GM12878 (cell line): ENCODE data around the gene ANO2. TPM values are rescaled to one million over a fixed set of nuclear protein-coding genes. Genes with fewer than 3 reads are reported as not detected.

Source experiments
- ATAC-seq: fragments of 200-7000 bp; cut with Tn5 transposase; 3 replicates; pipeline ENCODE4 v1.9.1; 2020; ENCODE audit warnings: mild to moderate bottlenecking, moderate library complexity
- BruUV-seq: library from RNA; stranded (reverse); fragments of 400-500 nt; replicated peaks from 2 replicates; lab custom pipeline; 2021; lab: Mats Ljungman, UMichigan
- CTCF ChIA-PET: fragments of 300-600 bp; sonication (Branson Sonifier 250); formaldehyde crosslinking; extraction: SDS; loops from one replicate; lab custom pipeline; 2021; ENCODE audit warnings: inconsistent platforms; lab: Yijun Ruan, JAX
- POLR2A ChIA-PET: fragments of 350-600 bp; formaldehyde crosslinking; extraction: SDS; loops from one replicate; lab custom pipeline; 2021; ENCODE audit warnings: inconsistent platforms; lab: Charles Lee
- RAD21 ChIA-PET: fragments of 300-600 bp; sonication (Branson Sonifier 250); formaldehyde crosslinking; loops from one replicate; lab custom pipeline; 2023; ENCODE audit warnings: antibody characterized with exemption; ENCODE audit not compliant: unreplicated experiment; lab: Charles Lee
- SMC1A ChIA-PET: fragments of 300-600 bp; sonication (Branson Sonifier 250); formaldehyde crosslinking; loops from one replicate; lab custom pipeline; 2023; ENCODE audit not compliant: unreplicated experiment, uncharacterized antibody; lab: Charles Lee
- DNase-seq: peaks from one replicate; pipeline ENCODE4 v3.0.0-alpha.2; 2011; ENCODE audit warnings: low read depth, low spot score
- FAIRE-seq: peaks from 3 replicates; lab custom pipeline; 2011; peaks lifted over from hg19 to GRCh38; lab: Jason Lieb, UNC
- H2AFZ ChIP-seq: 2 replicates; pipeline ENCODE4 v1.6.0; 2011; ENCODE audit warnings: low read depth, low read length, control low read depth; ENCODE audit not compliant: control insufficient read depth
- H3K27ac ChIP-seq: 2 replicates; pipeline ENCODE4 v1.5.1; 2011; ENCODE audit warnings: control low read depth; ENCODE audit not compliant: control insufficient read depth, insufficient read depth
- H3K27me3 ChIP-seq, 2 experiments: replicated peaks in 1 of 2; 2 replicates each; pipeline versions ENCODE4 v1.6.0 to v1.6.1; 2011; ENCODE audit warnings: low read length in 1 of 2; ENCODE audit not compliant: control insufficient read depth in 2 of 2, insufficient read depth in 2 of 2
- H3K36me3 ChIP-seq, 2 experiments: 2 replicates each; pipeline ENCODE4 v1.5.1; 2011; ENCODE audit warnings: low read length in 1 of 2; ENCODE audit not compliant: control insufficient read depth in 2 of 2, insufficient read depth in 2 of 2
- H3K4me1 ChIP-seq: 2 replicates; pipeline ENCODE4 v1.6.1; 2011; ENCODE audit warnings: mild to moderate bottlenecking, low read length, moderate library complexity, mixed read lengths; ENCODE audit not compliant: control insufficient read depth, insufficient read depth
- H3K4me2 ChIP-seq: 2 replicates; pipeline ENCODE4 v1.6.0; 2011; ENCODE audit warnings: control low read depth; ENCODE audit not compliant: control insufficient read depth, insufficient read depth
- H3K4me3 ChIP-seq: fragments of 200-600 bp; sonication (generic); 2 replicates; pipeline ENCODE4 v1.5.1; 2016
- H3K79me2 ChIP-seq: 2 replicates; pipeline ENCODE4 v1.6.0; 2011; ENCODE audit warnings: low read length; ENCODE audit not compliant: control insufficient read depth, insufficient read depth
- H3K9ac ChIP-seq: 2 replicates; pipeline ENCODE4 v1.8.0; 2011; ENCODE audit warnings: low read length, control low read depth, mixed read lengths; ENCODE audit not compliant: control insufficient read depth, insufficient read depth
- H3K9me3 ChIP-seq: replicated peaks from 3 replicates; pipeline ENCODE4 v1.5.1; 2011; ENCODE audit warnings: mild to moderate bottlenecking, low read length; ENCODE audit not compliant: control insufficient read depth, insufficient read depth
- H4K20me1 ChIP-seq: 2 replicates; pipeline ENCODE4 v1.6.0; 2011; ENCODE audit not compliant: control insufficient read depth, insufficient read depth
- ATF3 ChIP-seq: IDR thresholded peaks from 2 replicates; pipeline ENCODE4 v1.6.1; 2011; ENCODE audit warnings: low read depth, mild to moderate bottlenecking, low read length, moderate library complexity, borderline replicate concordance; ENCODE audit errors: extremely low read depth
- BHLHE40 ChIP-seq, 2 experiments: fragments of 450-650 bp in 1 of 2; IDR thresholded peaks; 2 replicates each; pipeline ENCODE4 v1.6.1; 2011 to 2017; ENCODE audit warnings: low read depth in 2 of 2, borderline replicate concordance in 1 of 2, improper control_type of control experiment in 1 of 2, low read length in 1 of 2, mild to moderate bottlenecking in 1 of 2
- CBX5 ChIP-seq: sonication (generic); IDR thresholded peaks from 2 replicates; pipeline ENCODE4 v1.6.1; 2016; ENCODE audit warnings: low read depth, moderate library complexity, mild to moderate bottlenecking, inconsistent platforms
- CHD2 ChIP-seq: IDR thresholded peaks from 2 replicates; pipeline ENCODE4 v1.6.1; 2011; ENCODE audit warnings: low read depth, low read length, improper control_type of control experiment, borderline replicate concordance
- CREM ChIP-seq: IDR thresholded peaks from 2 replicates; pipeline ENCODE4 v1.6.1; 2014; ENCODE audit warnings: antibody characterized with exemption, low read depth
- ESRRA ChIP-seq: IDR thresholded peaks from 2 replicates; pipeline ENCODE4 v1.6.1; 2012; ENCODE audit warnings: mild to moderate bottlenecking, low read length, improper control_type of control experiment
- MYB ChIP-seq: fragments of 150-350 bp; IDR thresholded peaks from 2 replicates; pipeline ENCODE4 v1.6.1; 2014; ENCODE audit warnings: mild to moderate bottlenecking, low read depth, low read length, borderline replicate concordance
- MYC ChIP-seq: IDR thresholded peaks from 2 replicates; pipeline ENCODE4 v1.6.1; 2011; ENCODE audit warnings: mild to moderate bottlenecking, low read length, moderate library complexity, inconsistent platforms; ENCODE audit not compliant: insufficient read depth, insufficient replicate concordance, insufficient read length, severe bottlenecking
- PAX8 ChIP-seq: fragments of 450-650 bp; IDR thresholded peaks from 2 replicates; pipeline ENCODE4 v1.6.1; 2017; ENCODE audit warnings: mild to moderate bottlenecking, moderate library complexity
- RELA ChIP-seq: fragments of 450-650 bp; IDR thresholded peaks from 2 replicates; pipeline ENCODE4 v1.8.0; 2014; ENCODE audit warnings: borderline replicate concordance; ENCODE audit not compliant: partially characterized antibody
- RFX5 ChIP-seq: IDR thresholded peaks from 2 replicates; pipeline ENCODE4 v1.6.1; 2011; ENCODE audit warnings: low read depth, low read length, improper control_type of control experiment
- SMAD1 ChIP-seq: fragments of 450-650 bp; IDR thresholded peaks from 2 replicates; pipeline ENCODE4 v1.6.1; 2018; ENCODE audit warnings: mild to moderate bottlenecking, low read depth; ENCODE audit not compliant: partially characterized antibody
- SPI1 ChIP-seq: IDR thresholded peaks from 2 replicates; pipeline ENCODE4 v1.6.1; 2011; ENCODE audit warnings: low read depth, mild to moderate bottlenecking, low read length, moderate library complexity, borderline replicate concordance; ENCODE audit not compliant: insufficient read depth
- SUZ12 ChIP-seq: fragments of 200-600 bp; sonication (generic); IDR thresholded peaks from one replicate; pipeline ENCODE4 v1.6.1; 2018; ENCODE audit warnings: antibody characterized with exemption, mild to moderate bottlenecking; ENCODE audit not compliant: unreplicated experiment
- ZNF217 ChIP-seq: fragments of 450-650 bp; IDR thresholded peaks from 2 replicates; pipeline ENCODE4 v1.6.1; 2017; ENCODE audit warnings: antibody characterized with exemption, mild to moderate bottlenecking
- ZNF622 ChIP-seq: fragments of 450-650 bp; IDR thresholded peaks from 2 replicates; pipeline ENCODE4 v1.6.1; 2017; ENCODE audit warnings: mild to moderate bottlenecking, inconsistent platforms
- WGBS: methylation state at CpG from one replicate; pipeline ENCODE4 v1.1.6; 2016; ENCODE audit warnings: low lambda C conversion rate; ENCODE audit not compliant: insufficient replicate concordance, insufficient coverage; ENCODE audit errors: missing lambda C conversion rate; 5-methylcytosine and 5-hydroxymethylcytosine counted together
- in situ Hi-C: fragments of 300-500 bp; cut with MboI; formaldehyde crosslinking; loops from 9 replicates; pipeline ENCODE4 v1.14.3; 2018; ENCODE audit warnings: mixed read lengths
- intact Hi-C: fragments of 100-400 bp; cut with micrococcal nuclease; formaldehyde crosslinking; loops from one replicate; pipeline ENCODE4 v1.14.2; 2022; ENCODE audit not compliant: unreplicated experiment
- polyA plus RNA-seq, 11 experiments: library from polyadenylated mRNA; depleted of rRNA in 4 of 11; unstranded in 6 of 11; stranded (reverse) in 5 of 11; fragments of >200 nt; fragmentation: Nextera tagmentation in 4 of 11; fragmentation: Illumina TruSeq in 1 of 11; extraction: Ambion mirVana in 4 of 11; extraction: Trizol in 1 of 11; gene quantifications; 1 replicate in 1 of 11; 2 replicates in 10 of 11; pipeline versions ENCODE4 v1.2.1 to v1.2.3, GENCODE V29; 2011 to 2016; ENCODE audit warnings: inconsistent platforms in 2 of 11, missing spikeins in 2 of 11, low read depth in 1 of 11
- total RNA-seq, 4 experiments: library from RNA; depleted of rRNA in 3 of 4; stranded (reverse); fragments of >200 nt in 3 of 4; fragmentation: Illumina TruSeq in 1 of 4; extraction: Trizol in 1 of 4; gene quantifications; 2 replicates each; pipeline versions ENCODE4 v1.2.1 to v1.2.3, GENCODE V29; 2013 to 2021

The ANO2 gene
- total and polyA plus RNA-seq, 10 of the 15 experiments (the other 5 are each of a cell fraction or from before 2014, with no cell fraction given): not detected

GRCh38 chr12:5615760-5616159 lies 329.3 kb downstream of the ANO2 start:
- WGBS: 0% methylated on average over 1 of the region's 1 CpG
- no peak for ATAC-seq
- no peak overlapping the region for H3K9ac ChIP-seq
- no peak overlapping the region for H3K4me2 ChIP-seq
- H3K27me3 ChIP-seq: no peaks in the 10 kb centered on the region; a peak in 2 of 4 replicates
- H3K79me2 ChIP-seq: no peaks in the 10 kb centered on the region
- in situ Hi-C loops (no loop called here), intact Hi-C loops (no loop called here)
- ChIA-PET CTCF (no interaction called here), RAD21 (no interaction called here), SMC1A (no interaction called here), POLR2A (no interaction called here)
- H2AFZ ChIP-seq: no peak overlapping the region
- no peaks in the 10 kb centered on the region for H3K36me3 ChIP-seq
- no peak overlapping the region for H3K4me3 ChIP-seq
- no peaks in the 10 kb centered on the region for H3K9me3 ChIP-seq
- DNase-seq: no peak
- no peak overlapping the region for H3K27ac ChIP-seq
- no peaks in the 10 kb centered on the region for H3K4me1 ChIP-seq
- TF ChIP-seq MYB: no peak
- TF ChIP-seq SMAD1: no peak
- TF ChIP-seq CBX5: no peak
- TF ChIP-seq PAX8: no peak
- no peak for TF ChIP-seq CHD2
- no peak for TF ChIP-seq RELA
- TF ChIP-seq ZNF622: no peak
- no peak for TF ChIP-seq CREM
- TF ChIP-seq SPI1: no peak
- TF ChIP-seq BHLHE40 (IDR thresholded peaks at IDR 0.05; ENCODE audit: borderline replicate concordance in 1 of 2, low read depth in 2 of 2, low read length in 1 of 2): no peak
- no peak for TF ChIP-seq ESRRA
- no peak for TF ChIP-seq ZNF217
- no peak for TF ChIP-seq MYC
- no peak for TF ChIP-seq SUZ12
- TF ChIP-seq RFX5: no peak
- no peak for TF ChIP-seq ATF3
- H4K20me1 ChIP-seq: no peaks in the 10 kb centered on the region
- no TSS peak for BruUV-seq
- no peak for FAIRE-seq
